ENCODE measurements around the gene WIPI1.
"Not testable (repeated sequence)": the region's sequence is repeated elsewhere in the genome, so short reads cannot be mapped to it uniquely, and the experiment has no call there.

Gene WIPI1, protein sequence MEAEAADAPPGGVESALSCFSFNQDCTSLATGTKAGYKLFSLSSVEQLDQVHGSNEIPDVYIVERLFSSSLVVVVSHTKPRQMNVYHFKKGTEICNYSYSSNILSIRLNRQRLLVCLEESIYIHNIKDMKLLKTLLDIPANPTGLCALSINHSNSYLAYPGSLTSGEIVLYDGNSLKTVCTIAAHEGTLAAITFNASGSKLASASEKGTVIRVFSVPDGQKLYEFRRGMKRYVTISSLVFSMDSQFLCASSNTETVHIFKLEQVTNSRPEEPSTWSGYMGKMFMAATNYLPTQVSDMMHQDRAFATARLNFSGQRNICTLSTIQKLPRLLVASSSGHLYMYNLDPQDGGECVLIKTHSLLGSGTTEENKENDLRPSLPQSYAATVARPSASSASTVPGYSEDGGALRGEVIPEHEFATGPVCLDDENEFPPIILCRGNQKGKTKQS

DNA sequence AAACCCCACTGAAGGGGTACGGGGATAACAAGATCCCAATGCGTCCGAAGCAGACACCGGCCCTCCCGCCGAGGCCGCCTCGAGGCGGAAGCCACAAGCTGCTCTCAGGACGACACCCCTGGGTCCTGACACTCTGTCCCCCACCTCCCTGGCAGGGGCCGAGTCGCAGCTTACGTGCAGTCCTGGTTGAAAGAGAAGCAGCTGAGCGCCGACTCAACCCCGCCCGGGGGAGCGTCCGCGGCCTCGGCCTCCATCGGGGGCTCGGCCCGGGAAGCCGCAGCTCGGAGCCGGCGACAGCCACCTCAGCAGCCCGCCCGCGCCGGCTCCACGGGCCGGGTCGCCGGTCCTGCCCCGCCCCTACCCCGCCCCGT, at the start of gene WIPI1:
TSS of gene WIPI1 (minus strand) at position 329 of the 371 bp plus-strand sequence. CDS start at position 254, 75 bp downstream.
- Histone ChIP-seq H3K27me3 (ENCODE audit: low read depth, low read length) (no peaks in the 10 kb centered on the region), H3K4me1 (ENCODE audit: control insufficient read depth in 1 of 2, insufficient read depth in 2 of 2, low read length in 2 of 2) (peaks cover 4 to 15% of the 10 kb centered on the region in 2 donors), H3K36me3 (ENCODE audit: control insufficient read depth in 1 of 2, insufficient read depth in 2 of 2, low read length in 2 of 2) (peaks cover 5 to 19% of the 10 kb centered on the region in 2 donors), H3K4me3 (ENCODE audit: low read depth in 1 of 2, low read length in 2 of 2) (peak within 1 kb of the TSS; percentile 75 to 76), H3K27ac (ENCODE audit: low read length) (peak within 1 kb of the TSS; percentile 82), H3K9me3 (ENCODE audit: control insufficient read depth in 1 of 2, low read length in 2 of 2) (no peaks in the 10 kb centered on the region)

DNA sequence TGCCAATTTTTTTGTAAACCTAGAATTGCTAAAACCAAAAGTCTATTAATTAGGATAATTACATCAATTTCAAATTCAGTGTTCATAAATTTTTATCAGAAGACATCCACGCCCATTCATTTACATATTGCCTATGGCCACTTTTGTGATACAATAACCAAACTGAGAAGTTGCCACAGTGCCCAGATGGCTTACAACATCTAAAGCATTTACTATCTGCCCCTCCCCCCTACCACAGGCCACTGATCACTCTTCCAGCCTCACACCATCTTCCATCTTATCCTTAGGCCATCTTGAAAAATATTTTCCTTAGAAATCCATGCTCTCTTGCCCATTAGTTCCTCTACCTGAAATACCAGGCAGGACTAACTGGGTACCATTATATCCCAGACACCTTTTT, 48.7 kb upstream of the WIPI1 start:
- no peak overlapping the region for H3K27ac ChIP-seq (ENCODE audit: low read length)
- H3K4me3 ChIP-seq (ENCODE audit: low read depth in 1 of 2, low read length in 2 of 2) = no peak overlapping the region
- no peaks in the 10 kb centered on the region for H3K4me1 ChIP-seq (ENCODE audit: control insufficient read depth in 1 of 2, insufficient read depth in 2 of 2, low read length in 2 of 2)
- H3K36me3 ChIP-seq (ENCODE audit: control insufficient read depth in 1 of 2, insufficient read depth in 2 of 2, low read length in 2 of 2) = no peaks in the 10 kb centered on the region
- H3K9me3 ChIP-seq (ENCODE audit: control insufficient read depth in 1 of 2, low read length in 2 of 2) = no peaks in the 10 kb centered on the region
- H3K27me3 ChIP-seq (ENCODE audit: low read depth, low read length) = peaks cover 5% of the 10 kb centered on the region

DNA sequence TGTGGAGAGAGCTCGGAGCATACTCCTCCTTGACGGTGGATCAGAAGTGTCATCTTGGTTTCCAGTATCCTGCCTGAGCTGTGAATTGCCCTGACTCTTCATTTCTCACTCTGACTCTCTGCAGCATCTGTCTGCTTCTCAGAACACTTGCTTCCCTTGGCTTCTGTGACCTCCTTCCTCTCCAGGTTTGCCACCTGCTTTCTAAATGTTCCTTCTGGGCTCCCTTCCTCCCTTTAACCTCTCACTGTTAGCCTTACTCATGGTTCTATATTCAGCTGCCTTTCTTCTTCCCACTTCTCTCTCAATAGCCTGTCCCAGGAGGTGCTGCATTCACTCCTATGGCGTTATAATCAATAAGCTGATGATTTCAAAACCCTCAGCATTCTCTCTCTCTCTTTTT, 43.8 kb upstream of the WIPI1 start:
- Histone ChIP-seq H3K9me3 (ENCODE audit: control insufficient read depth in 1 of 2, low read length in 2 of 2) (no peaks in the 10 kb centered on the region), H3K27ac (ENCODE audit: low read length) (no peak overlapping the region), H3K4me3 (ENCODE audit: low read depth in 1 of 2, low read length in 2 of 2) (no peak overlapping the region), H3K36me3 (ENCODE audit: control insufficient read depth in 1 of 2, insufficient read depth in 2 of 2, low read length in 2 of 2) (no peaks in the 10 kb centered on the region), H3K4me1 (ENCODE audit: control insufficient read depth in 1 of 2, insufficient read depth in 2 of 2, low read length in 2 of 2) (no peaks in the 10 kb centered on the region), H3K27me3 (ENCODE audit: low read depth, low read length) (peaks cover 5% of the 10 kb centered on the region)

DNA sequence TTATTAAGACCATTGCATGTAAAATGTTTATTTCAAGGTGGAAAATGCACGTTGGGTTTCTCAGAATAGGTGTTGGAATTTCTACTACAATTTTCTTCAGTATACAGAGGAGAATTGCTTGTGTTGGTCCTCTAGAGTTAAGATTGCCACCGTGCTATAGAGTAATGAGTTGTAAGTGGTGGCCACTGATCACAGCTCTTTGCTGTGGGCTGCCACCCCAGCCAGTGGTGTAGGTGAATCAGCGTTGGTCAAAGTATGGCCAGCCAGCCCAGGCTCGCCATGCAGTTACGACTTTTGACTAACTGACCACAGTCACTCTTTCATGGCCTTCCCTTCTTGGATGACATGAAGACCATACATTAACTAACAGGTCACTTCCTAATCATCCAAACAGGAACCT, 42.3 kb upstream of the WIPI1 start:
- H3K27ac ChIP-seq (ENCODE audit: low read length) = no peak overlapping the region
- H3K36me3 ChIP-seq (ENCODE audit: control insufficient read depth in 1 of 2, insufficient read depth in 2 of 2, low read length in 2 of 2) = no peaks in the 10 kb centered on the region
- H3K4me3 ChIP-seq (ENCODE audit: low read depth in 1 of 2, low read length in 2 of 2) = no peak overlapping the region
- H3K27me3 ChIP-seq (ENCODE audit: low read depth, low read length) = peaks cover 5% of the 10 kb centered on the region
- H3K4me1 ChIP-seq (ENCODE audit: control insufficient read depth in 1 of 2, insufficient read depth in 2 of 2, low read length in 2 of 2) = no peaks in the 10 kb centered on the region
- no peaks in the 10 kb centered on the region for H3K9me3 ChIP-seq (ENCODE audit: control insufficient read depth in 1 of 2, low read length in 2 of 2)

DNA sequence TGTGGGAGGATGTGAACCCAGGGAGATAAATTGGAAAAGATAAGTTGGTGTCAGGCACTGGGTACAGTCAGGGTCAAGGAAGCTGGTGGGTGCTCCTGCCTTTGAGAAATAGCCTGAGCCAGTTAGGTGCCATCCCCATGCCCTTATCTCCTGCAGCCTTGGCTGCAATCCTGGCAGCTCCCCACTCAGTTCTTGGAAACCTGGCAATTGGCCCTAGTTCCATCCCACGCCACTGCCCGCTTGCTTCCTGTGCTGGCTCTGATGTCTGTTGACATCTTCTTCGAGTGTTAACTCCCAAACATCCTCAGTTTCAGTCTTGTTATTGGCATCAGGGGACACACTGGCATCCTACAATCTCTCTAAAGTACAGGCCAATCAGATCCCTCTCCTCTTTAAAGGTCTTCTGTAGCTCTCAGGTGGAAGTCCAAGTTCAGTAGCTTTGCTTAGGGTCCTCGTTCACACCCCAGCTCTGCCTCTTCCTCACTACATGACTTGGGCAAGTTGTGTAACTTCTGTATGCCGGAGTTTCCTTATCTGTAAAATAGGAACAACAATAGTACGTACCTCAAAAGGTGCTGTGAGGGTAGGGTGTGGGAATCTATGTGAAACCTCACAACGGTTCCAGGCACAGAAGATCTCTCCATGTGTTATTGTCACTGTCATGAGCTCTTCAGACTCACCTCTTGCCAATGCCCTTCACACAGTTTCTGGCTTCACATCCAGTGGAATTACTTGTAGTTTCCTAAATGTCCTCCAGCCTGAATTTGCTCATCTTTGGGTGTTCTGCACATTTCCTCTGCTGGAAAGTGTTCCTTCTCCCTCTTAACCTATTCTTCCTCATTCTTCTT, 41.4 kb upstream of the WIPI1 start:
- peaks cover 2% of the 10 kb centered on the region for H3K27me3 ChIP-seq (ENCODE audit: low read depth, low read length)
- H3K4me1 ChIP-seq (ENCODE audit: control insufficient read depth in 1 of 2, insufficient read depth in 2 of 2, low read length in 2 of 2) = no peaks in the 10 kb centered on the region
- peak overlapping the region; percentile 46 for H3K27ac ChIP-seq (ENCODE audit: low read length)
- no peaks in the 10 kb centered on the region for H3K9me3 ChIP-seq (ENCODE audit: control insufficient read depth in 1 of 2, low read length in 2 of 2)
- H3K36me3 ChIP-seq (ENCODE audit: control insufficient read depth in 1 of 2, insufficient read depth in 2 of 2, low read length in 2 of 2) = no peaks in the 10 kb centered on the region
- no peak overlapping the region for H3K4me3 ChIP-seq (ENCODE audit: low read depth in 1 of 2, low read length in 2 of 2)

DNA sequence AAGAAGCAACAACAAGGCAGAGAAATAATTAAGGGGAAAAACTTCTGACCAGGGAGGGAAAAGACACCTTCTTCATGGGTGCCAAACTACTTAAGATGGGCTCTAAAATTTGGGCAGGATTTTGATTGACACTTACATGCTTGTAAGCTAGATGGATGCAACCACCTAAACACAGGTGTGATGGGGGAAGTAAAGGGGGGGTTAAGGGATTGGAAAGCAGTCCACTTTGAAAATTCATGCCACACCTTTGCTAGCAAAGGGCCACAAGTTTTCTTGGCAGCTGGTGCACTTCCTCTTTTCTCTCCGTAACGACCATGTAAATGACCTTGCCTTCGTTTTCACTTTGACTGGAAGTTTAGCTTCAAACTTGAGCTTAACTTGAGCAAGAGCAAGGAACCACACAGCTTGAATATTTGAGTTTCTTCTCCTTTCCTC, 40.6 kb upstream of the WIPI1 start:
- Histone ChIP-seq H3K36me3 (ENCODE audit: control insufficient read depth in 1 of 2, insufficient read depth in 2 of 2, low read length in 2 of 2) (no peaks in the 10 kb centered on the region), H3K27me3 (ENCODE audit: low read depth, low read length) (no peaks in the 10 kb centered on the region), H3K4me1 (ENCODE audit: control insufficient read depth in 1 of 2, insufficient read depth in 2 of 2, low read length in 2 of 2) (no peaks in the 10 kb centered on the region), H3K9me3 (ENCODE audit: control insufficient read depth in 1 of 2, low read length in 2 of 2) (no peaks in the 10 kb centered on the region), H3K4me3 (ENCODE audit: low read depth in 1 of 2, low read length in 2 of 2) (no peak overlapping the region), H3K27ac (ENCODE audit: low read length) (peak overlapping the region; percentile 46)

DNA sequence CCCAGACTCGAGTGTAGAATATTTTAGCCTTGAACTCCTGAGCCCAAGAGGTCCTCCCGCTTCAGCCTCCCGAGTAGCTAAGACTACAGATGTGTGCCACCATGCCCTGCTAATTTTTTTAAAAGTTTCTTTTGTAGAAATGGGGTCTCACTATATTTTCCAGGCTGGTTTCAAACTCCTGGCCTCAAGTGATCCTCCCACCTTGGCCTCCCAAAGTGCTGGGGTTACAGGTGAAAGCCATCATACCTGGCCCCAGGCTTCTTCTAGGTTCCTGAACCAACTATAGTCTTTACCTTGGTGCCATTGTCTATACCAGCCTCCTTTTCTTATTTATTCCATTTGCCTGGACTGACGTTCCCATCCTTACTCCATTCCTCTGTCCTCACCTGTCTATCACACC, 37.8 kb upstream of the WIPI1 start:
- Histone ChIP-seq H3K27ac (ENCODE audit: low read length) (no peak overlapping the region), H3K4me3 (ENCODE audit: low read depth in 1 of 2, low read length in 2 of 2) (no peak overlapping the region), H3K9me3 (ENCODE audit: control insufficient read depth in 1 of 2, low read length in 2 of 2) (no peaks in the 10 kb centered on the region), H3K4me1 (ENCODE audit: control insufficient read depth in 1 of 2, insufficient read depth in 2 of 2, low read length in 2 of 2) (no peaks in the 10 kb centered on the region), H3K27me3 (ENCODE audit: low read depth, low read length) (no peaks in the 10 kb centered on the region), H3K36me3 (ENCODE audit: control insufficient read depth in 1 of 2, insufficient read depth in 2 of 2, low read length in 2 of 2) (no peaks in the 10 kb centered on the region)

DNA sequence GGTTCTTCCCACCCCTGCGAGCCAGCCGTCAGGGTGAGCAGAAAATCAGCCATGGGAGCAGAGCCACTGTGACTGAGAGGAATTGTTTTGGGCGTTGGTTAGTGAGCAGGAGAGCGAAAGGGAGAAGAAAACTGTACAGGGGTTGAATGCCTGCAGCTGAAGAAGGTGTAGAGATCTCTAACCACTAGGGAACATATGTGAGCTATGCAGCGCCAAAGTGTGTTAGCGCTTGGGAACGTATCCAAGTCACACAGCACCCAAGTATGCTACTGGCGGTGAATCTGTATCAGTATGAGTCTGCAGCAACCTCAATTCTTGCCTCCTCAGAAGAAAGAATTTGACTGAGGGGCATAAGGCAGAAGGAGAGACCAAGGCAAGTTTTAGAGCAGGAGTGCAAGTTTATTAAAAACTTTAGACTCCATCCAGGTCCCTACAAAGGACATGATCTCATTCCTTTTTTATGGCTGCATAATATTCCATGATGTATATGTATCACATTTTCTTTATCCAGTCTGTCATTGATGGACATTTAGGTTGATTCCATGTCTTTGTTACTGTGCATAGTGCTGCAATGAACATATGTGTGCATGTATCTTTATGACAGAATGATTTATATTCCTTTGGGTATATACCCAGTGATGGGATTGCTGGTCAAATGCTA, 35.2 kb upstream of the WIPI1 start:
- H3K36me3 ChIP-seq (ENCODE audit: control insufficient read depth in 1 of 2, insufficient read depth in 2 of 2, low read length in 2 of 2); H3K27ac ChIP-seq (ENCODE audit: low read length); H3K4me3 ChIP-seq (ENCODE audit: low read depth in 1 of 2, low read length in 2 of 2); H3K9me3 ChIP-seq (ENCODE audit: control insufficient read depth in 1 of 2, low read length in 2 of 2); H3K27me3 ChIP-seq (ENCODE audit: low read depth, low read length); H3K4me1 ChIP-seq (ENCODE audit: control insufficient read depth in 1 of 2, insufficient read depth in 2 of 2, low read length in 2 of 2): not testable (repeated sequence)

DNA sequence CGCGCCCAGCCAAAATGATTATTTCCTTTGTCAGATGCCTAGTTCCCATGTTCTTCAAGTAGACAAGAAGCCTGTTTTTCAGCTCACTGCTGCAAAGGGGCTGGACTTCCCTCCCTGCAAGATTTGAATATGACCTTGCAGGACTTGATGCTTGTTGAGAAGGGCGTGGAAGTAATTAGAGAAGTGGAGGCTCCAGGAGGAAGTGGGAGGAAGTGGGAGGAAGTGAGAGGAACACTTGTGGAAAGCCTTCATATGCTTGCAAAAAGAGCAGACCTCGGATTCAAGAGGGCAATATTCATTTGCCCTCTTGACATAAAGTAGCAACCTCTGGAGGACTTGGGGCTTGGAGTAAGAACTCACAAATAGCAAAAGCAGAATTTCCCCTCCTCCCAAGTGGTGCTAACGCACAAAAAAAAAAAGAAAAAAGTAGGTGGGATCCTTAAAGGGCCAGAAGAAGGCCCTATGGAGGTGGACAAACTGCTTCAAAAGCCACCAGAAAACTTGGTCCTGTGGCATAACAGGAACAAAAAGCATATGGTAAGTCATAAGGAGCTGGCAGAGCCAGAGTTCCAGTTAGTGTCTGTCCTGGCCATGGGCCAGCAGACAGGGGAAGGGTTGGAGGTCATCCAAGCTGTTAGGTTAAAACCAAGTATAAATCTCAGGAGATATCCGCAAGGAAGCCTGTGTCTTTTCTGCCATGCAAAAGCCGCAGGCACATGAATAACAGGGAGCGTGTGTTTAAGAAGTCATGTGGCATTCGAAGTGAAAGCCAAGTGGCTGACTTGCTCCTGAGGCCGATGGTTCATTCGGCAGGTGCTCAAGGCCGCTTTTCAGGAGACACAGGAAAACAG, 34.3 kb upstream of the WIPI1 start:
- Histone ChIP-seq H3K9me3 (ENCODE audit: control insufficient read depth in 1 of 2, low read length in 2 of 2) (no peaks in the 10 kb centered on the region), H3K4me3 (ENCODE audit: low read depth in 1 of 2, low read length in 2 of 2) (no peak overlapping the region), H3K27ac (ENCODE audit: low read length) (no peak overlapping the region), H3K36me3 (ENCODE audit: control insufficient read depth in 1 of 2, insufficient read depth in 2 of 2, low read length in 2 of 2) (no peaks in the 10 kb centered on the region), H3K27me3 (ENCODE audit: low read depth, low read length) (no peaks in the 10 kb centered on the region), H3K4me1 (ENCODE audit: control insufficient read depth in 1 of 2, insufficient read depth in 2 of 2, low read length in 2 of 2) (no peaks in the 10 kb centered on the region)

DNA sequence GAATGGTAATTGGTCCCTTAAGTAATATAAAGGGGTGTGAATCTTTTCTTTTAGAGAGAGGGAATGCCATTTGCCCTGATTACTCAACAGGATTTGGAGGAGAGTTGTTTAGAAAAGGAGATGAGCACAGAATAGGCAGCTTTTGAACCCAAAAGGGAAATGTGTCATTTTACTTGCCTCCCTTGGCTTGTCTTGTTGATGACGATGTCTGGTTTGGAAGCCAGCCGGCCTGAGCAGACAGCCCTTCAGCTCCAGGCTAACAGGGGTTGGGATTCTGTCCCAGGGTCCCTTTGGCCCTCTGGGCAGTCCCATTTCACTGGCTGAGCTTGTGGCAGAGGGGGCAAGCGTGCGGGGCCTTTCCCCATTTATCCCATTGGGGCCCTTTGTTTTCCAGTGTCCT, 32.6 kb upstream of the WIPI1 start:
- no peaks in the 10 kb centered on the region for H3K27me3 ChIP-seq (ENCODE audit: low read depth, low read length)
- no peaks in the 10 kb centered on the region for H3K36me3 ChIP-seq (ENCODE audit: control insufficient read depth in 1 of 2, insufficient read depth in 2 of 2, low read length in 2 of 2)
- no peaks in the 10 kb centered on the region for H3K9me3 ChIP-seq (ENCODE audit: control insufficient read depth in 1 of 2, low read length in 2 of 2)
- no peaks in the 10 kb centered on the region for H3K4me1 ChIP-seq (ENCODE audit: control insufficient read depth in 1 of 2, insufficient read depth in 2 of 2, low read length in 2 of 2)
- H3K4me3 ChIP-seq (ENCODE audit: low read depth in 1 of 2, low read length in 2 of 2) = no peak overlapping the region
- H3K27ac ChIP-seq (ENCODE audit: low read length) = no peak overlapping the region

Data from muscle layer of duodenum (tissue), 2 donors.